ENCODE results near the gene ASIC3. TPM values are rescaled to one million over a fixed set of nuclear protein-coding genes. Genes with fewer than 3 reads are reported as not detected.

Gene ASIC3
- polyA plus RNA-seq, 1 donor (not counting 4 experiments of a cell fraction or from before 2014, with no cell fraction given): 0.35 TPM

DNA sequence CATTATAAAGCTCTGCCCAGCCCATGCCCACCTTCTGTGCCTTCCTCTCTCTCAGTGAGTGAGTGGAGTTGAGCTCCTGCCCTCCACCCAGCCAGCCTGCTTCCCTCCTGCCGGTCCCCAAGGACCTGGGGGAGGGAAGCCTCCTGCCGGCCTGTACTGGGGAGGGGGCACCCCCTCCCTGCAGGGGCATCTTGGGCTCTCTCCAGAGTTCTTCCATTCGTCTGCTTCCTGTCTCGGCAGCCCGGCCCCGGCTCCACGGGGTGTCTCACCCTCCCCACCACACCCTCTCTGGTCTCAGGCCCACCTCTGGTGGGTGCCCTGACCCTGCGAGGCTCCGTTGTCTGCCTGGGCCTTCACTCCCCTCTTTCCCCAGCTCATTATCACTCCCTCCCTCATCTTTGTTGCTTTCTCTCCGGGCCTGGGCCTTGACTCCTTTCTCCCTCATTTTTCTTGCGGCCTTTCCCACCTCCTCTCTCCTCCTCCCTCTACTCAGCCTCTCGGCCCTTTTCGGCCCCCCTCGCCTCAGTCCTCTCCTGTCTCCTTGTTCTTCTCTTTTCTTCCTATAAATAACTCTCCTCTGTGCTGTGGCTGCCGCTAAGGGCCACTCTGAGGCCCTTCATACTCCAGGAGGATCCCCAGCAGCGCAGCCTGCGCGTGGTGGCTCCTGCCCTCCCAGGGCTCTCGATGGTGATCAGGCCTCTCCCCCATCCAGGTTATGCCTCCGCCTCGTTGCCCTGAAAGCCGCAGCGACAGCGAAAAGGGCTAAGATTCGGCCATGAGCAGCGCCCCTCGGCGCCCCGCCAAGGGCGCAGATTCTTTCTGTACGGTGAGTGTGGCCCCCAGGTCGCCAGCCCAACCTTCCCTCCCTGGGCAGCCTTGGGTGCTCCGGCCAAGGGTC, 13.1 kb downstream of the ASIC3 start:
- no peak overlapping the region for H3K9ac ChIP-seq (ENCODE audit: control insufficient read depth, extremely low read depth, insufficient read depth, low read length)
- H3K4me1 ChIP-seq (ENCODE audit: control insufficient read depth, extremely low read depth, insufficient read depth, low read length): peaks cover 43% of the 10 kb centered on the region
- no peaks in the 10 kb centered on the region for H3K27me3 ChIP-seq (ENCODE audit: control insufficient read depth, extremely low read depth, insufficient read depth, low read length)
- H4K20me1 ChIP-seq (ENCODE audit: control insufficient read depth, extremely low read depth, insufficient read depth, low read length): no peaks in the 10 kb centered on the region
- H3K36me3 ChIP-seq (ENCODE audit: control insufficient read depth in 2 of 2, extremely low read depth in 1 of 2, insufficient read depth in 2 of 2, low read length in 2 of 2): peaks cover 10 to 18% of the 10 kb centered on the region in 2 experiments
- H3K4me3 ChIP-seq (ENCODE audit: control insufficient read depth in 2 of 3, extremely low read depth in 1 of 3, insufficient read depth in 2 of 3, low read depth in 1 of 3, low read length in 3 of 3): no peak overlapping the region
- peaks cover 35% of the 10 kb centered on the region for H3K79me2 ChIP-seq (ENCODE audit: control insufficient read depth, insufficient read depth, low read length)
- no peak for DNase-seq (ENCODE audit: low read depth, low spot score)
- H3K27ac ChIP-seq (ENCODE audit: control insufficient read depth, insufficient read depth, low read length): no peak overlapping the region
- peaks cover 4% of the 10 kb centered on the region for H3K9me1 ChIP-seq (ENCODE audit: control insufficient read depth, extremely low read depth, insufficient read depth, low read length)
- TF ChIP-seq, protein P1, sequence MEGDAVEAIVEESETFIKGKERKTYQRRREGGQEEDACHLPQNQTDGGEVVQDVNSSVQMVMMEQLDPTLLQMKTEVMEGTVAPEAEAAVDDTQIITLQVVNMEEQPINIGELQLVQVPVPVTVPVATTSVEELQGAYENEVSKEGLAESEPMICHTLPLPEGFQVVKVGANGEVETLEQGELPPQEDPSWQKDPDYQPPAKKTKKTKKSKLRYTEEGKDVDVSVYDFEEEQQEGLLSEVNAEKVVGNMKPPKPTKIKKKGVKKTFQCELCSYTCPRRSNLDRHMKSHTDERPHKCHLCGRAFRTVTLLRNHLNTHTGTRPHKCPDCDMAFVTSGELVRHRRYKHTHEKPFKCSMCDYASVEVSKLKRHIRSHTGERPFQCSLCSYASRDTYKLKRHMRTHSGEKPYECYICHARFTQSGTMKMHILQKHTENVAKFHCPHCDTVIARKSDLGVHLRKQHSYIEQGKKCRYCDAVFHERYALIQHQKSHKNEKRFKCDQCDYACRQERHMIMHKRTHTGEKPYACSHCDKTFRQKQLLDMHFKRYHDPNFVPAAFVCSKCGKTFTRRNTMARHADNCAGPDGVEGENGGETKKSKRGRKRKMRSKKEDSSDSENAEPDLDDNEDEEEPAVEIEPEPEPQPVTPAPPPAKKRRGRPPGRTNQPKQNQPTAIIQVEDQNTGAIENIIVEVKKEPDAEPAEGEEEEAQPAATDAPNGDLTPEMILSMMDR (optimal IDR thresholded peaks at IDR 0.05 in 1 of 3, IDR thresholded peaks at IDR 0.05 in 1 of 3, conservative IDR thresholded peaks at IDR 0.05 in 1 of 3; ENCODE audit: extremely low read depth in 1 of 3, insufficient read depth in 2 of 3, low read length in 3 of 3): no peak
- no peak overlapping the region for H3K4me2 ChIP-seq (ENCODE audit: control insufficient read depth, extremely low read depth, insufficient read depth, low read depth, low read length)
- H3K9me3 ChIP-seq (ENCODE audit: control insufficient read depth, low read depth, low read length): no peaks in the 10 kb centered on the region
- dilution Hi-C loops (cut with MboI; ENCODE audit: extremely low pct_ligation_motif_present, low sequenced_read_pairs): no loop called here
- no peak overlapping the region for H2AFZ ChIP-seq (ENCODE audit: control insufficient read depth, low read length)
- FAIRE-seq: no peak

- Histone ChIP-seq H3K27me3 (ENCODE audit: control insufficient read depth, extremely low read depth, insufficient read depth, low read length) (no peaks in the 10 kb centered on the region), H3K9me3 (ENCODE audit: control insufficient read depth, low read depth, low read length) (no peaks in the 10 kb centered on the region), H4K20me1 (ENCODE audit: control insufficient read depth, extremely low read depth, insufficient read depth, low read length) (no peaks in the 10 kb centered on the region), H3K79me2 (ENCODE audit: control insufficient read depth, insufficient read depth, low read length) (peaks cover 35% of the 10 kb centered on the region), H3K9me1 (ENCODE audit: control insufficient read depth, extremely low read depth, insufficient read depth, low read length) (peaks cover 4% of the 10 kb centered on the region), H3K4me1 (ENCODE audit: control insufficient read depth, extremely low read depth, insufficient read depth, low read length) (peaks cover 38% of the 10 kb centered on the region), H3K4me3 (ENCODE audit: control insufficient read depth in 2 of 3, extremely low read depth in 1 of 3, insufficient read depth in 2 of 3, low read depth in 1 of 3, low read length in 3 of 3) (no peak overlapping the region), H2AFZ (ENCODE audit: control insufficient read depth, low read length) (no peak overlapping the region), H3K9ac (ENCODE audit: control insufficient read depth, extremely low read depth, insufficient read depth, low read length) (no peak overlapping the region), H3K36me3 (ENCODE audit: control insufficient read depth in 2 of 2, extremely low read depth in 1 of 2, insufficient read depth in 2 of 2, low read length in 2 of 2) (peaks cover 14 to 18% of the 10 kb centered on the region in 2 experiments), H3K4me2 (ENCODE audit: control insufficient read depth, extremely low read depth, insufficient read depth, low read depth, low read length) (no peak overlapping the region), H3K27ac (ENCODE audit: control insufficient read depth, insufficient read depth, low read length) (no peak overlapping the region)
- FAIRE-seq: no peak
- no peak for DNase-seq (ENCODE audit: low read depth, low spot score)
- TF ChIP-seq, protein P1 (optimal IDR thresholded peaks at IDR 0.05 in 1 of 3, IDR thresholded peaks at IDR 0.05 in 1 of 3, conservative IDR thresholded peaks at IDR 0.05 in 1 of 3; ENCODE audit: extremely low read depth in 1 of 3, insufficient read depth in 2 of 3, low read length in 3 of 3): no peak
- TF ChIP-seq EZH2 (IDR thresholded peaks at IDR 0.05; ENCODE audit: low read length): no peak
- dilution Hi-C loops (cut with MboI; ENCODE audit: extremely low pct_ligation_motif_present, low sequenced_read_pairs): no loop called here
These were observed 13.7 kb downstream of the ASIC3 start for GRCh38 chr7:151062111-151062398.
